SK-N-SH (cell line): Measurements from ENCODE around the gene OCA2. TPM values are rescaled to one million over a fixed set of nuclear protein-coding genes. Genes with fewer than 3 reads are reported as not detected.

ENCODE experiments used
- CTCF ChIA-PET: fragments of 300-600, 350-600 bp; formaldehyde crosslinking; extraction: SDS; loops from one replicate; lab custom pipeline; 2021; lab: Yijun Ruan, JAX
- POLR2A ChIA-PET: fragments of 350-600 bp; sonication (Branson Sonifier 250); formaldehyde crosslinking; extraction: SDS; loops from one replicate; lab custom pipeline; 2020; ENCODE audit warnings: antibody characterized with exemption, inconsistent platforms; lab: Yijun Ruan, JAX
- DNase-seq: peaks from one replicate; pipeline ENCODE4 v3.0.0; 2012
- H2AFZ ChIP-seq: fragments of 200-600 bp; sonication (generic); 2 replicates; pipeline ENCODE4 v1.8.1; 2016; ENCODE audit warnings: antibody characterized with exemption, mild to moderate bottlenecking, low read depth
- H3F3A ChIP-seq: fragments of 200-600 bp; sonication (generic); replicated peaks from 2 replicates; pipeline ENCODE3; 2016; ENCODE audit warnings: antibody characterized with exemption, mild to moderate bottlenecking; ENCODE audit not compliant: insufficient read depth
- H3K27ac ChIP-seq, 2 experiments: fragments of 200-500 bp in 1 of 2; fragments of 200-600 bp in 1 of 2; sonication (Bioruptor generic) in 1 of 2; sonication (generic), shearing (Covaris generic) in 1 of 2; 2 replicates each; pipeline versions ENCODE4 v1.5.1 to v1.6.1; 2014 to 2016; ENCODE audit warnings: low read depth in 2 of 2, inconsistent platforms in 1 of 2, low read length in 1 of 2, mild to moderate bottlenecking in 1 of 2, mixed read lengths in 1 of 2
- H3K27me3 ChIP-seq: fragments of 200-600 bp; sonication (generic), shearing (Covaris generic); 2 replicates; pipeline ENCODE4 v1.6.1; 2016; ENCODE audit warnings: mixed run types; ENCODE audit not compliant: insufficient read depth
- H3K36me3 ChIP-seq, 2 experiments: fragments of 200-500 bp in 1 of 2; fragments of 200-600 bp in 1 of 2; sonication (Bioruptor generic) in 1 of 2; sonication (generic) in 1 of 2; replicated peaks in 1 of 2; 2 replicates each; pipeline versions ENCODE3 to v1.5.1; 2014 to 2016; ENCODE audit warnings: low read length in 1 of 2, mild to moderate bottlenecking in 1 of 2; ENCODE audit not compliant: insufficient read depth in 2 of 2, control insufficient read depth in 1 of 2
- H3K4me1 ChIP-seq, 2 experiments: fragments of 200-500 bp in 1 of 2; fragments of 200-600 bp in 1 of 2; sonication (Bioruptor generic) in 1 of 2; sonication (generic), shearing (Covaris generic) in 1 of 2; 2 replicates each; pipeline versions ENCODE4 v1.5.1 to v1.6.1; 2014 to 2016; ENCODE audit warnings: low read depth in 1 of 2, low read length in 1 of 2, mixed run types in 1 of 2; ENCODE audit not compliant: insufficient read depth in 2 of 2, control insufficient read depth in 1 of 2
- H3K4me2 ChIP-seq: fragments of 200-600 bp; sonication (generic), shearing (Covaris generic); 2 replicates; pipeline ENCODE4 v1.6.1; 2017; ENCODE audit warnings: mixed run types
- H3K4me3 ChIP-seq, 2 experiments: fragments of 200-500 bp in 1 of 2; fragments of 200-600 bp in 1 of 2; sonication (Bioruptor generic) in 1 of 2; sonication (generic), shearing (Covaris generic) in 1 of 2; 2 replicates each; pipeline versions ENCODE4 v1.5.1 to v1.8.1; 2014 to 2016; ENCODE audit warnings: low read depth in 2 of 2, inconsistent platforms in 1 of 2, low read length in 1 of 2, mild to moderate bottlenecking in 1 of 2, mixed read lengths in 1 of 2, moderate library complexity in 1 of 2
- H3K79me2 ChIP-seq: fragments of 200-600 bp; sonication (generic); 2 replicates; pipeline ENCODE4 v1.8.1; 2017; ENCODE audit warnings: mild to moderate bottlenecking; ENCODE audit not compliant: insufficient read depth
- H3K9ac ChIP-seq: fragments of 200-600 bp; sonication (generic); 2 replicates; pipeline ENCODE4 v1.6.1; 2017; ENCODE audit warnings: mixed run types
- H3K9me2 ChIP-seq: fragments of 200-600 bp; sonication (generic); 2 replicates; pipeline ENCODE4 v1.6.1; 2017; ENCODE audit warnings: mixed run types
- H3K9me3 ChIP-seq: fragments of 200-600 bp; sonication (generic); 2 replicates; pipeline ENCODE4 v1.6.1; 2017; ENCODE audit warnings: mixed run types, mild to moderate bottlenecking, moderate library complexity
- H4K20me1 ChIP-seq: fragments of 200-600 bp; sonication (generic); 2 replicates; pipeline ENCODE4 v1.6.1; 2017; ENCODE audit warnings: mild to moderate bottlenecking, mixed run types; ENCODE audit not compliant: insufficient read depth
- CHD2 ChIP-seq: fragments of 150-350 bp; IDR thresholded peaks from 2 replicates; pipeline ENCODE4 v1.6.1; 2018; ENCODE audit warnings: low read length; ENCODE audit not compliant: partially characterized antibody
- EZH2phosphoT487 ChIP-seq: fragments of 200-600 bp; sonication (generic); IDR thresholded peaks from 2 replicates; pipeline ENCODE4 v1.6.1; 2017; ENCODE audit warnings: low read depth, mixed run types, mild to moderate bottlenecking, antibody characterized with exemption, moderate library complexity, borderline replicate concordance
- FOSL2 ChIP-seq: IDR thresholded peaks from 2 replicates; pipeline ENCODE4 v1.4.0; 2012; ENCODE audit warnings: low read depth, mild to moderate bottlenecking, moderate library complexity, borderline replicate concordance
- FOXM1 ChIP-seq: IDR thresholded peaks from 2 replicates; pipeline ENCODE4 v1.4.0; 2012; ENCODE audit warnings: low read depth, mild to moderate bottlenecking
- GATA2 ChIP-seq: sonication (generic); formaldehyde crosslinking; IDR thresholded peaks from 2 replicates; pipeline ENCODE4 v1.5.0; 2020; ENCODE audit warnings: mild to moderate bottlenecking, missing genetic modification reagents
- IRF3 ChIP-seq: fragments of 150-350 bp; IDR thresholded peaks from 2 replicates; pipeline ENCODE4 v1.6.1; 2016; ENCODE audit warnings: mild to moderate bottlenecking, low read depth, low read length
- MEF2A ChIP-seq: IDR thresholded peaks from 2 replicates; pipeline ENCODE4 v1.4.0; 2012; ENCODE audit warnings: low read depth, borderline replicate concordance
- MXI1 ChIP-seq: IDR thresholded peaks from 2 replicates; pipeline ENCODE4 v1.6.1; 2012; ENCODE audit warnings: mild to moderate bottlenecking, low read depth, low read length, improper control_type of control experiment
- POLR2AphosphoS5 ChIP-seq: IDR thresholded peaks from 2 replicates; pipeline ENCODE4 v1.6.1; 2012; ENCODE audit warnings: low read depth, low read length
- RAD21 ChIP-seq: IDR thresholded peaks from 2 replicates; pipeline ENCODE4 v1.6.1; 2012; ENCODE audit warnings: mild to moderate bottlenecking, low read length
- TAF1 ChIP-seq: IDR thresholded peaks from 2 replicates; pipeline ENCODE4 v1.6.1; 2012; ENCODE audit warnings: low read depth, mild to moderate bottlenecking, low read length, moderate library complexity, borderline replicate concordance
- TCF12 ChIP-seq: IDR thresholded peaks from 2 replicates; pipeline ENCODE4 v1.4.0; 2012
- USF1 ChIP-seq: IDR thresholded peaks from 2 replicates; pipeline ENCODE4 v1.4.0; 2012; ENCODE audit warnings: low read depth, borderline replicate concordance
- USF2 ChIP-seq: fragments of 150-350 bp; IDR thresholded peaks from 2 replicates; pipeline ENCODE4 v1.6.1; 2017; ENCODE audit warnings: antibody characterized with exemption, low read length, low read depth, borderline replicate concordance
- WGBS: methylation state at CpG from one replicate; pipeline ENCODE4 v1.1.6; 2017; ENCODE audit warnings: low lambda C conversion rate; 5-methylcytosine and 5-hydroxymethylcytosine counted together
- polyA plus RNA-seq, 3 experiments: library from polyadenylated mRNA; depleted of rRNA; stranded (reverse); fragments of >200 nt; gene quantifications; 2 replicates each; pipeline ENCODE4 v1.2.3, GENCODE V29; 2012

OCA2 gene
- polyA plus RNA-seq, 1 of the 3 experiments (the other 2 are of a cell fraction) = 0.16 TPM

- WGBS = 69% methylated on average over 9 of the region's 9 CpGs
- no peaks in the 10 kb centered on the region for H3K9me3 ChIP-seq
- no peaks in the 10 kb centered on the region for H3F3A ChIP-seq
- ChIA-PET CTCF (no interaction called here), POLR2A (no interaction called here)
- no peak overlapping the region for H3K4me3 ChIP-seq
- DNase-seq = no peak
- H3K79me2 ChIP-seq = no peaks in the 10 kb centered on the region
- no peak overlapping the region for H2AFZ ChIP-seq
- TF ChIP-seq TCF12 = no peak
- no peak for TF ChIP-seq MEF2A
- no peak for TF ChIP-seq GATA2 (CRISPR knock-in tag)
- TF ChIP-seq FOSL2 = no peak
- no peak for TF ChIP-seq IRF3
- TF ChIP-seq MXI1 = no peak
- no peak for TF ChIP-seq TAF1
- no peak for TF ChIP-seq EZH2phosphoT487
- TF ChIP-seq USF1 = no peak
- TF ChIP-seq USF2 = no peak
- no peak for TF ChIP-seq FOXM1
- TF ChIP-seq POLR2AphosphoS5 = no peak
- no peak for TF ChIP-seq CHD2
- H3K4me2 ChIP-seq = no peak overlapping the region
- no peaks in the 10 kb centered on the region for H3K4me1 ChIP-seq
- no peaks in the 10 kb centered on the region for H3K36me3 ChIP-seq
- H4K20me1 ChIP-seq = no peaks in the 10 kb centered on the region
- no peaks in the 10 kb centered on the region for H3K9me2 ChIP-seq
- H3K27me3 ChIP-seq = no peaks in the 10 kb centered on the region
- no peak overlapping the region for H3K27ac ChIP-seq
- H3K9ac ChIP-seq = no peak overlapping the region
Measured at GRCh38 chr15:27983496-27983895, 115.6 kb downstream of the OCA2 start.

- POLR2A ChIA-PET = no interaction called here
- CTCF ChIA-PET = interaction anchor here (1.6 kb wide), 1 partner anchor 17 kb away, joined by 3 read pairs; no protein-coding TSS in a partner anchor
- H3K9ac ChIP-seq = no peak overlapping the region
Measured at GRCh38 chr15:27977696-27978095, 121.4 kb downstream of the OCA2 start.

More at GRCh38 chr15:27977696-27978095, 121.4 kb downstream of the OCA2 start:
- Histone ChIP-seq H3K4me2 (no peak overlapping the region), H3F3A (no peaks in the 10 kb centered on the region), H3K4me1 (no peaks in the 10 kb centered on the region), H3K36me3 (no peaks in the 10 kb centered on the region), H3K27me3 (no peaks in the 10 kb centered on the region), H3K9me3 (no peaks in the 10 kb centered on the region), H2AFZ (no peak overlapping the region), H3K9me2 (no peaks in the 10 kb centered on the region), H3K27ac (no peak overlapping the region), H3K79me2 (no peaks in the 10 kb centered on the region), H3K4me3 (no peak overlapping the region), H4K20me1 (no peaks in the 10 kb centered on the region)
- DNase-seq = no peak
- no peak for TF ChIP-seq RAD21
- 35% methylated on average over 4 of the region's 4 CpGs for WGBS
